B cell (primary cell): ENCODE measurements around the gene KLF5. TPM values are rescaled to one million over a fixed set of nuclear protein-coding genes. Genes with fewer than 3 reads are reported as not detected.

Experiments used
- ATAC-seq: fragments of 200-7000 bp; cut with Tn5 transposase; one replicate; pipeline ENCODE4 v1.10.0; 2021; ENCODE audit warnings: low read depth, mild to moderate bottlenecking, moderate number of reproducible peaks, moderate library complexity
- CTCF ChIA-PET: fragments of 350-600 bp; sonication (Branson Sonifier 250); formaldehyde crosslinking; loops from one replicate; lab custom pipeline; 2021; ENCODE audit warnings: antibody characterized with exemption, inconsistent platforms; lab: Charles Lee
- POLR2A ChIA-PET: fragments of 350-600 bp; sonication (Branson Sonifier 250); formaldehyde crosslinking; loops from one replicate; lab custom pipeline; 2021; ENCODE audit warnings: antibody characterized with exemption; lab: Charles Lee
- DNase-seq: peaks from one replicate; pipeline ENCODE4 v3.0.0; 2013
- H2AFZ ChIP-seq: 2 replicates; pipeline ENCODE4 v1.6.1; 2012; ENCODE audit warnings: mild to moderate bottlenecking, low read depth, low read length; ENCODE audit not compliant: insufficient read depth, poor library complexity, severe bottlenecking
- H3K27ac ChIP-seq, 2 donors: 1 replicate in 1 of 2; 2 replicates in 1 of 2; pipeline ENCODE4 v1.5.1; 2012 to 2013; ENCODE audit warnings: low read length in 2 of 2, mild to moderate bottlenecking in 2 of 2, moderate library complexity in 1 of 2
- H3K27me3 ChIP-seq, 4 experiments: fragments of 200-600 bp in 1 of 4; sonication (generic) in 1 of 4; replicated peaks in 1 of 4; 1 replicate in 2 of 4; 2 replicates in 2 of 4; pipeline versions ENCODE4 v1.6.1 to v1.7.0; 2013 to 2016; ENCODE audit warnings: low read length in 3 of 4, mild to moderate bottlenecking in 2 of 4, mixed read lengths in 1 of 4, moderate library complexity in 1 of 4; ENCODE audit not compliant: insufficient read depth in 4 of 4, control insufficient read depth in 3 of 4; ENCODE audit errors: control extremely low read depth in 1 of 4
- H3K36me3 ChIP-seq, 2 experiments: replicated peaks in 1 of 2; 1 replicate in 1 of 2; 2 replicates in 1 of 2; pipeline versions ENCODE4 v1.6.1 to v1.7.1; 2013; ENCODE audit warnings: low read length in 1 of 2; ENCODE audit not compliant: insufficient read depth in 2 of 2, control insufficient read depth in 1 of 2; ENCODE audit errors: control extremely low read depth in 1 of 2, extremely low read depth in 1 of 2
- H3K4me1 ChIP-seq, 2 donors: fragments of 200-600 bp in 1 of 2; sonication (generic) in 1 of 2; 1 replicate in 1 of 2; 2 replicates in 1 of 2; pipeline versions ENCODE4 v1.5.1 to v1.6.1; 2013 to 2017; ENCODE audit warnings: low read length in 2 of 2; ENCODE audit not compliant: control insufficient read depth in 2 of 2, insufficient read depth in 2 of 2
- H3K4me2 ChIP-seq: replicated peaks from 2 replicates; pipeline ENCODE3; 2012; ENCODE audit warnings: mild to moderate bottlenecking, low read depth, low read length; ENCODE audit not compliant: poor library complexity, severe bottlenecking
- H3K4me3 ChIP-seq, 5 experiments: fragments of 200-600 bp in 1 of 5; sonication (generic) in 1 of 5; 1 replicate in 3 of 5; 2 replicates in 2 of 5; pipeline versions ENCODE4 v1.5.1 to v1.7.0; 2011 to 2016; ENCODE audit warnings: low read length in 4 of 5, mild to moderate bottlenecking in 4 of 5, low read depth in 2 of 5, control low read depth in 1 of 5, moderate library complexity in 1 of 5; ENCODE audit not compliant: insufficient read depth in 1 of 5; ENCODE audit errors: control extremely low read depth in 1 of 5, extremely low read depth in 1 of 5
- H3K79me2 ChIP-seq: fragments of 200-600 bp; sonication (generic); one replicate; pipeline ENCODE4 v1.6.0; 2016; ENCODE audit warnings: low read length; ENCODE audit not compliant: control insufficient read depth, insufficient read depth
- H3K9ac ChIP-seq: fragments of 200-600 bp; sonication (generic); 2 replicates; pipeline ENCODE4 v1.6.1; 2017; ENCODE audit warnings: mild to moderate bottlenecking, low read length, moderate library complexity
- H3K9me3 ChIP-seq, 3 donors: one replicate each; pipeline versions ENCODE4 v1.6.1 to v1.7.1; 2013; ENCODE audit warnings: low read length in 2 of 3; ENCODE audit not compliant: control insufficient read depth in 2 of 3, insufficient read depth in 1 of 3; ENCODE audit errors: control extremely low read depth in 1 of 3
- H4K20me1 ChIP-seq: 2 replicates; pipeline ENCODE4 v1.6.0; 2012; ENCODE audit warnings: mild to moderate bottlenecking, low read length; ENCODE audit not compliant: insufficient read depth, control insufficient read depth, poor library complexity, severe bottlenecking
- H3K27ac Mint-ChIP-seq: one replicate; pipeline ENCODE4 v1.8.0; 2021; ENCODE audit warnings: mixed read lengths
- H3K27me3 Mint-ChIP-seq: one replicate; pipeline ENCODE4 v1.8.0; 2021; ENCODE audit warnings: mixed read lengths
- H3K4me1 Mint-ChIP-seq: one replicate; pipeline ENCODE4 v1.8.0; 2021; ENCODE audit warnings: mixed read lengths
- H3K4me3 Mint-ChIP-seq: one replicate; pipeline ENCODE4 v1.8.0; 2021; ENCODE audit warnings: mixed read lengths
- H3K9me3 Mint-ChIP-seq: one replicate; pipeline ENCODE4 v1.8.0; 2022; ENCODE audit warnings: mixed read lengths; ENCODE audit not compliant: insufficient read depth
- EZH2 ChIP-seq: IDR thresholded peaks from 2 replicates; pipeline ENCODE4 v1.6.1; 2012; ENCODE audit warnings: borderline replicate concordance, low read depth, mild to moderate bottlenecking, moderate library complexity, low read length; ENCODE audit not compliant: insufficient read depth, poor library complexity, severe bottlenecking
- WGBS: methylation state at CpG from one replicate; pipeline ENCODE4 v1.1.5; 2013; ENCODE audit warnings: missing lambda C conversion rate; ENCODE audit not compliant: insufficient coverage; 5-methylcytosine and 5-hydroxymethylcytosine counted together
- intact Hi-C: fragments of 100-400 bp; cut with micrococcal nuclease; formaldehyde crosslinking; loops from one replicate; pipeline ENCODE4 v1.10.0; 2022
- polyA plus RNA-seq: library from polyadenylated mRNA; depleted of rRNA; stranded (reverse); fragments of >200 nt; gene quantifications from 2 replicates; pipeline ENCODE4 v1.2.3, GENCODE V29; 2012
- total RNA-seq, 2 donors: library from RNA; stranded (reverse); fragments of 120-200 nt in 1 of 2; gene quantifications; 1 replicate in 1 of 2; 2 replicates in 1 of 2; pipeline versions ENCODE4 v1.2.3 to v1.2.4, GENCODE V29; 2013 to 2022
- TF ChIP-seq, protein P1 (sequence below): fragments of 200-600 bp; IDR thresholded peaks from one replicate; pipeline ENCODE4 v1.8.0; 2022; ENCODE audit warnings: antibody characterized with exemption, mild to moderate bottlenecking

KLF5 gene
- total and polyA plus RNA-seq, 2 donors (not counting 1 experiment from before 2014, with no cell fraction given) = 0.94 to 1.5 TPM

DNA sequence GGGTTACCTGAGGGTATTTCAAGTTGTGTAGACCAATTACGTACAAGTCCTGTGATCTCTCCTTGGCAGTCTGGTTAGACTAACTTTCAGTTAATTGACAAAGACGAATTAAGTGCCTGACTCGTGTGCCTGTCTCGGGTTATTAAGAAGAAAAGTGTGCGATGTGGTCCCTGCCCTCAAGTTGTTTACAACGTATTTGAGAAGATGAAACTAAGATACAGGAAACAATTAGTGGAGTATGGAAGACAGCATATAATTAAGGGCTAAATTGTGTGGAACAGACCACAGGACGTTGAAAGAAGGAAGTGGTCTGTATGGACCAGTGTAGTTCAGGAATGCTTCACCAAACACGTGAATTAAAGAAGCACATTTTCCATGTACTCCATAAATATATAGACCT is 49.2 kb downstream of the KLF5 start:
- H3K9me3 ChIP-seq = no peaks in the 10 kb centered on the region
- no peaks in the 10 kb centered on the region for H3K4me1 ChIP-seq
- no peak overlapping the region for H3K4me2 ChIP-seq
- intact Hi-C loops = no loop called here
- ChIA-PET CTCF (no interaction called here), POLR2A (no interaction called here)
- no peak for DNase-seq
- H3K27me3 Mint-ChIP-seq = no peaks in the 10 kb centered on the region
- H3K4me3 ChIP-seq = no peak overlapping the region
- no peaks in the 10 kb centered on the region for H3K4me1 Mint-ChIP-seq
- H2AFZ ChIP-seq = no peak overlapping the region
- no peaks in the 10 kb centered on the region for H3K27me3 ChIP-seq
- ATAC-seq = no peak
- no peak overlapping the region for H3K4me3 Mint-ChIP-seq
- H3K9ac ChIP-seq = no peak overlapping the region
- H4K20me1 ChIP-seq = no peaks in the 10 kb centered on the region
- TF ChIP-seq EZH2 = no peak
- TF ChIP-seq, protein P1, sequence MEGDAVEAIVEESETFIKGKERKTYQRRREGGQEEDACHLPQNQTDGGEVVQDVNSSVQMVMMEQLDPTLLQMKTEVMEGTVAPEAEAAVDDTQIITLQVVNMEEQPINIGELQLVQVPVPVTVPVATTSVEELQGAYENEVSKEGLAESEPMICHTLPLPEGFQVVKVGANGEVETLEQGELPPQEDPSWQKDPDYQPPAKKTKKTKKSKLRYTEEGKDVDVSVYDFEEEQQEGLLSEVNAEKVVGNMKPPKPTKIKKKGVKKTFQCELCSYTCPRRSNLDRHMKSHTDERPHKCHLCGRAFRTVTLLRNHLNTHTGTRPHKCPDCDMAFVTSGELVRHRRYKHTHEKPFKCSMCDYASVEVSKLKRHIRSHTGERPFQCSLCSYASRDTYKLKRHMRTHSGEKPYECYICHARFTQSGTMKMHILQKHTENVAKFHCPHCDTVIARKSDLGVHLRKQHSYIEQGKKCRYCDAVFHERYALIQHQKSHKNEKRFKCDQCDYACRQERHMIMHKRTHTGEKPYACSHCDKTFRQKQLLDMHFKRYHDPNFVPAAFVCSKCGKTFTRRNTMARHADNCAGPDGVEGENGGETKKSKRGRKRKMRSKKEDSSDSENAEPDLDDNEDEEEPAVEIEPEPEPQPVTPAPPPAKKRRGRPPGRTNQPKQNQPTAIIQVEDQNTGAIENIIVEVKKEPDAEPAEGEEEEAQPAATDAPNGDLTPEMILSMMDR = no peak
- no peak overlapping the region for H3K27ac ChIP-seq
- H3K36me3 ChIP-seq = no peaks in the 10 kb centered on the region
- H3K9me3 Mint-ChIP-seq = no peaks in the 10 kb centered on the region
- no peak overlapping the region for H3K27ac Mint-ChIP-seq
- no peaks in the 10 kb centered on the region for H3K79me2 ChIP-seq
- 63% methylated on average over 6 of the region's 8 CpGs for WGBS

DNA sequence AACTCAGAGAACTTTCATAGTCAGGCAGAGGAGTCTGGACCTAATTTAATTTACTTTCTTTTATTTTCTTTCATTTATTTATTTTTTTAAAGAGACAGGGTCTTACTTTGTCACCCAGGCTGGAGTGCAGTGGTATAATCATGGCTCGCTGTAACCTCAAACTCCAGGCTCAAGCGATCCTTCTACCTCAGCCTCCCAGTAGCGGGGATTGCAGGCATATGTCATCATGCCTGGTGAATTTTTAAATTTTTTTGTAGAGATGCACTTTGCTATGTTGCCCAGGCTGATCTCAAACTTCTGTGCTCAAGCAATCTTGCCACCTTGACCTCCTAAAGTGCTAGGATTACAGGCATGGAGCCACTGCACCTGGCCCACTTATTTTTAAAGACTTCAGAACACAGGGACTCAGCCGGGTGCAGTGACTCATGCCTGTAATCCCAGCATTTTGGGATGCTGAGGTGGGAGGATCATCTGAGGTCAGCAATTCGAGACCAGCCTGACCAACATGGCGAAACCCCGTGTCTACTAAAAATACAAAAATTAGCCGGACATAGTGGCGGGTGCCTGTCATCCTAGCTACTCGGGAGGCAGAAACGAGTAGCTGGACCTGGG is 50.6 kb downstream of the KLF5 start:
- ATAC-seq (no peak), DNase-seq (no peak)
- Histone ChIP-seq H2AFZ (no peak overlapping the region), H3K4me1 (no peaks in the 10 kb centered on the region), H4K20me1 (no peaks in the 10 kb centered on the region), H3K79me2 (no peaks in the 10 kb centered on the region), H3K9ac (no peak overlapping the region), H3K27me3 (no peaks in the 10 kb centered on the region), H3K4me2 (no peak overlapping the region), H3K27ac (no peak overlapping the region), H3K9me3 (no peaks in the 10 kb centered on the region), H3K36me3 (no peaks in the 10 kb centered on the region), H3K4me3 (no peak overlapping the region)
- no peaks in the 10 kb centered on the region for H3K27me3 Mint-ChIP-seq
- CTCF ChIA-PET = no interaction called here
- no peak overlapping the region for H3K27ac Mint-ChIP-seq
- no peaks in the 10 kb centered on the region for H3K4me1 Mint-ChIP-seq
- intact Hi-C loops = no loop called here
- no peak for TF ChIP-seq EZH2
- TF ChIP-seq, protein P1 = no peak
- H3K9me3 Mint-ChIP-seq = no peaks in the 10 kb centered on the region
- 93% methylated on average over 8 of the region's 11 CpGs for WGBS
- POLR2A ChIA-PET = no interaction called here
- H3K4me3 Mint-ChIP-seq = no peak overlapping the region
